ENCODE measurements around the gene KIF24.
"Not testable (repeated sequence)": the region's sequence is repeated elsewhere in the genome, so short reads cannot be mapped to it uniquely, and the experiment has no call there.

Gene KIF24

DNA sequence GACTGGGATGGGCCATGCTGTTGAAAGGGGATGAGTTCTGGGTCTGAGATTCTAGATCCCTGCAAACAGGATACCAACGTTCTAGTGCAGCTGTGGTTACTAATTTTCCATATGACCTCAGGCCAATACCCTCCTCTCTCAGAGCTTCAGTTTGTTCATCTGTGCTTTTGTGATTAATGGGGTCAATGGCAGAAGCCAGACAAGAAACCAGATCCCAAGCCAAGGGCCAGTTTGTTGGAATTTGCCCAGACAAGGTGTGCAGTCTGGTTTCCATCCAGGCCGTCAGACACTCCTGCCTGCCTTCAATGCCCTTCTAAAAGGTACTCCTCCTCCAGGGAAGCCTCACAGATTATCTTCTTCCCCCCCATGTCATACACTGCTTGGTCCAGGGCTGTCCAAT lies 36.2 kb upstream of the KIF24 start:
- DNase-seq: no peak

DNA sequence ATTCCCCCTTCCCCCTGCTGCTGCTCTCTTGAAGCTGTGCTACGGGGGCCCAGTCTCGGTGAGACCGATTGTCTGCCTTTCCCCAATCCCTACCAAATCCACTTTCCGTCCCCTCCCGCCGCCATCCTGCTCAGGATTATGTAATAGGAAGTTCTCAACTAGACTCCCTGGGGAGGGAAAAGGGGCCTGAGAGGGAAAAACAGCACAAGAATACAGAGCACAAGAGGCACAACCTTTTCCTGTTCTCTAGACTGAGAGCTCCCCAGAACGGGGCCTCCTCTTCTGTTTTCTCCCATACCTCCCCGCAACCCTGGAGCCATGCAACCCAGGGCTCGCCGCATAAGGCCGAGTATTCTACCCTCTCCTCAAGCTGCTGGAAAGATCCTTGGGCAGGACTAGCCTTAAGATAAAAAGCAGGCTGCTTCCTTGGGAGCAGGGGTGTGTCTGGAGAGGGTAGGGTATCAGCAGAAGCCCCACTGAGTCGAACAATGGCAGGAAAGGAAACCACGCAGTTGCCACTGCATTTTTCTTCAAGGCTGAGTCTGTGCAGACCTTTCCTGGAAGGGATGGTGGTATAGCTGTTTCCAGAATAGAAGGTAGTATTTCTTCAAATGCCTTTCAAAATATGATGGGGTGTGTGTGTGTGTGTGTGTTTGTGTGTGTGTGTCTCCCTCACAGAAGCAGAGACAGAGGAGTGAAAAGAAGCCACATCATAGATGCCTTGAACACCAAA lies 34.7 kb upstream of the KIF24 start:
- no peak for DNase-seq

DNA sequence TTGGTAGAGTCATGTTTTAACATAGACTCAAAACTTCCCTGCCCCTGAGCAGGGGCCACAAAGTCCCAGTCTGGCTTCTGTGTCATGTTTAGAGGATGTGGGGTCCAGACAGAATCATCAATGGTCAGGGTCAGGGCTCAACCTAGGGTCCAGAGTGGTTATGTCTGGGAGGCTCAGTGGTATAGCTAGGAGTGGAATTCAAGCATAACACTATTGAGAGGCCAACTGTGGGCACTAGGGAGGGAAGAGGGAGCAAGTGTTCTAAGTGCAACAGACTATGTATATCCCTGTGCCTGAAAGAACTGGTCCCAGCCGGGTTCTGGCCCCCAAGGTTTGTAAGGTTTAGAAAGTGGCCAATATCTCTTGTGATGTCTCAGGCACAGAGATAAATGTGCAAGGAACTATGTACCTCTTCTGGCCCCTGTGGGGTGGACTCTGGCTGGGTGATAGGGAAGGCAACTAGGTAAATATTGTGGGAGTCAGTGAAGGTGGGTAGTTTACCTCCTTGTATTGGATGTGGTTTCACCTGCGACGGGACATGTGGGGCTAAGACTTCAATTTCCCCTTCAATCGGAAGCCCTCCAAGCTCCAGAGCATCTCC lies 33.6 kb upstream of the KIF24 start:
- DNase-seq: no peak

- not testable (repeated sequence) for DNase-seq
Observed at GRCh38 chr9:34352957-34353356, 23.9 kb upstream of the KIF24 start.

DNA sequence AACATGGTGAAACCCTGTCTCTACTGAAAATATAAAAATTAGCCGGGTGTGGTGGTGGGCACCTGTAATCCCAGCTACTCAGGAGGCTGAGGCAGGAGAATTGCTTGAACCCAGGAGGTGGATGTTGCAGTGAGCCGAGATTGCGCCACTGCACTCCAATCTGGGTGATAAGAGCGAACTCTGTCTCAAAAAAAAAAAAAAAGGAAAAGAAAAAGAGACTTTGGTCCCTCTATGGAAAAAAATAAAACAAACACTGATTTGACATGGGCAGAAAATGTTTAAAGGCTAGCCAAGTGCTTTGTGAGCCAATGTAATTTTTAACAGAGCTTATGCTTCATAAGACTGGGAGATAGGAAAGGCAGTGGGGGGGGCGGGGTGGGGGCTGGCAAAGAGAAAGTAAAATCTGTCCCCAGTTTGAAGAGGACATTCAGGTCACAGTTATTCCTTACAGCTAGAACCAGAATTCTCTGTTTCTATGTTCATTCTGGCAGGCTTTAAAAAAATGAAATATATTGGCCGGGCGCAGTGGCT lies 23.1 kb upstream of the KIF24 start:
- not testable (repeated sequence) for DNase-seq

DNA sequence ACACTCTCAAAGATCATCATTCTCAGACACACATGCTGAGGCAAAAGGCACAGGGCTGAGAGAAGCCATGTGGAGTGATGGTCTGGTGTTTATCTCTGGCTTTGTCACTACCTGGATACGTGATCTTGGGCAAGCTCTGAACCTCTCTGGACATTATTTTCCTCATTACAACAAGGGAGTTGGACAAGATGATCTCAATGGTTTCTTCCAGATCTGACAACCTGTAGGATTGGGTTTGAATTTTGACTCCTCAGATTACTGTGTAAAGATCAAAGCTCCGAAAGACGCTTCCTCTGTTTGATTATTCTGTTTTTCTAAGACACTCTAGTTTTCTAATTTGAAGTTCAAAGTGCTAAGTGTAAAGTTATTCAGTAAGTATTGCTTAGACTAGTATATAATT lies 20.3 kb upstream of the KIF24 start:
- no peak for DNase-seq

DNA sequence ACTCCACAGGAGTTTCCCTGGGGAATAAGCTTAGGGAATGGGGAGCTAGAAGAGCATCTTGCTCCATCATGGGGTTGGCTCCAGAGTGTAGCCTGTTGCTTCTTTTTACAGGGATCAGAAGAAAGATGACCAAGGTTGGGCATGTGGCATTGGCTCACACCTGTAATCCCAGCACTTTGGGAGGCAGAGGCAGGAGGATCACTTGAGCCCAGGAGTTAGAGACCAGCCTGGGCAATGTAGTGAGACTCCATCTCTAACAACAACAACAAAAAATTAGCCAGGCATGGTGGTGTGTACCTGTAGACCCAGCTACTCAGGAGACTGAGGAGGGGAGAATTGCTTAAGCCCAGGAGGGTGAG lies 18.7 kb upstream of the KIF24 start:
- DNase-seq: no peak

- no peak for DNase-seq
Observed at GRCh38 chr9:34346873-34347799, 18.1 kb upstream of the KIF24 start.

GRCh38 chr9:34343605-34344004 lies 14.5 kb upstream of the KIF24 start:
- DNase-seq: no peak

DNA sequence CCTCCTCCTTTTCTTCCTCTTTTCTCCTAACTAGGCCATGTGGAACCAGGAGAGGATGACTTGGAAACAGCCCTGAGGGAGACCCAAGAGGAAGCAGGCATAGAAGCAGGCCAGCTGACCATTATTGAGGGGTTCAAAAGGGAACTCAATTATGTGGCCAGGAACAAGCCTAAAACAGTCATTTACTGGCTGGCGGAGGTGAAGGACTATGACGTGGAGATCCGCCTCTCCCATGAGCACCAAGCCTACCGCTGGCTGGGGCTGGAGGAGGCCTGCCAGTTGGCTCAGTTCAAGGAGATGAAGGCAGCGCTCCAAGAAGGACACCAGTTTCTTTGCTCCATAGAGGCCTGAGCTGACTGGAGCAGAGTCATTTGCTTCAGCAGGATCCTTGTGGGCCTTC lies 14.0 kb upstream of the KIF24 start:
- no peak for DNase-seq

DNA sequence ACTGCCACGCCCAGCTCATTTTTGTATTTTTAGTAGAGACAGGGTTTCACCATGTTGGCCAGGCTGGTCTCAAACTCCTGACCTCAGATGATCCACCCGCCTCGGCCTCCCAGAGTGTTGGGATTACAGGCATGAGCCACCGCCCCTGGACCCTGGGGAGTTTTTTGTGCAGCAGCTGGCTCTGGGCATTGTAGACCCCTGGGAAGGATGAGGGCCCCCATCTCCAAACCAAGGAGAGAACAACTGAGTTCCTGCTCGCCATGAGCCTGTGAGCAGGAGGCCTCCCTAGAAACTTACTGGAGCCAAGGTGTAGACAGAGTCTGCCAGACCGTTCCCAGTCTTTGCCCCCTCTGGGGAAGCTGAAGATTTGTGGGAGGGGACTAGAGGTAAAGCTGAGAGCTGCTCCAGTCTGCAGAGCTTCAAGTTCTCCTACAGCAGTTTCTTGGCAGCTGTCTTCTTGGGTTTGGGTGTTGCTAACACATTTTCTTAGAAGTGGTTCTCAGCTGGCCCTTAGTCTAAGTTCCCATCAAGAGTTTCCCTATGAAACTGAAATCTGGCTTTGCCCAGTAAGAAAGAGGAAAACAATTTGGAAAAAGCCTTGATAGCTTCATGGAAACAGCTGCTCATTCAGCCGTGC lies 12.7 kb upstream of the KIF24 start:
- DNase-seq: no peak

DNA sequence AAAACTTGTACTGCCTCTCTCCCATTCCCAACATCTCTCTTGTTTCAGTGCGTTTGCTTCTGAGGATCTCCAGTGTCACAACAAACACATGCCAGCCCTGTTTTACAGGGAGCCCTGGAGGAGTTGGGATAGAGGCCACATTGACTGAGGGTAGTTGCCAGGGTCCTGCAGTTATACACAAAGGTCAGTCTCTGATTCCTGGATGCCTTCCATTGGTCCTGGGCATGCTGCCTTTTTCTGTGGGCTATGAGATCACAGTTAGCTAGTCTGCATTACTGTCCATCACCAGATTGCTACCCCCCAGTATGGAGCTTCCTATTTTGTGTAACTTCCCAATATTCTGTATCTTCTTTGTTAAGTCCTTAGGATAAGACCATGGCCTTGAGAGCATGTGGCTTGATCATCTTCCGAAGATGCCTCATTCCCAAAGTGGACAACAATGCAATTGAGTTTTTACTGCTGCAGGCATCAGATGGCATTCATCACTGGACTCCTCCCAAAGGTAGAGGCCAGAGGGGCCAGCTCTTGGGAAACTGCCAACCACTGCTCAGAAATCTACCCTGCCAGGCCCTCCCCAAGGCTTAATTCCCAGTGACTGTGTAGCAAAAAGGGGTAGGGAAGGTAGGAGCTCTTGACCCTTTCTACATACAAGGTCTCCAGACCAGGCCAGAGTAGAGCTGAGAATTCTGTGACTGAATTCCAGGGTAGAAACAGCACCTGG lies 9.8 kb upstream of the KIF24 start:
- no peak for DNase-seq

DNA sequence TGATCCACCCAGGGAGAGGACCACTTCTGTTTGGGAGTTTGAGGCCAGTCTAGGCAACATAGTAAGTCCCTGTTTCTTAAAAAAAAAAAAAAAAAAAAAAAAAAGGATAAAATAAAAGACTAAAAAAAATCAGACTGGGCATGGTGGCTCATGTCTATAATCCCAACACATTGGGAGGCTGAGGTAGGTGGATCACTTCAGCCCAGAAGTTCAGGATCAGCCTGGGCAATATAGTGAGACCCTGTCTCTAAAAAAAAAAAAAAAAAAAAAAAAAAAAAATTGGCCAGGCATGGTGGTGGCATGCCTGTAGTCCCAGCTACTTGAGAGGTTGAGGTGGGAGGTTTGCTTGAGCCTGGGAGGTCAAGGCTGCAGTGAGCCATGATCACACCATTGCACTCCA lies 9.0 kb upstream of the KIF24 start:
- not testable (repeated sequence) for DNase-seq

GRCh38 chr9:34337403-34337802 lies 8.3 kb upstream of the KIF24 start:
- DNase-seq: no peak

DNA sequence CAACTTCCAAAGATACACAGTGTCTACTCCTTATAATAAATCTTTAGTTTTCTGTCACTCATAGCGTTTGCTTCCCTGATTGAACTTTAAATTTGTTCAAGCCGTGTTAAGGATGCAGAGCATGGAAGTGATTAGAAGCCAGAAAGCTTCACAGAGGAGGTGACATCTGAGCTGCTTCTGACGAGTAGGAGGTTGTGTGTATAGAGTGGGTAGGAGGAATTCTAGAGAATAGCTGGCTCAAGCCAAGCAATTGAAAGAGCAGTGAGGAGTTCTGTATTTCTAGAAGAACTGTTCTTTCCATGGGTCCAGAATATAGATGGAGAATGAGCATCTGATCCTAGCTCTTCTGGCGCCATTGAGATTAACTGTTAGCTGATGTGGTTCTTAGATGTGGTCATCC lies 6.3 kb upstream of the KIF24 start:
- no peak for DNase-seq

DNA sequence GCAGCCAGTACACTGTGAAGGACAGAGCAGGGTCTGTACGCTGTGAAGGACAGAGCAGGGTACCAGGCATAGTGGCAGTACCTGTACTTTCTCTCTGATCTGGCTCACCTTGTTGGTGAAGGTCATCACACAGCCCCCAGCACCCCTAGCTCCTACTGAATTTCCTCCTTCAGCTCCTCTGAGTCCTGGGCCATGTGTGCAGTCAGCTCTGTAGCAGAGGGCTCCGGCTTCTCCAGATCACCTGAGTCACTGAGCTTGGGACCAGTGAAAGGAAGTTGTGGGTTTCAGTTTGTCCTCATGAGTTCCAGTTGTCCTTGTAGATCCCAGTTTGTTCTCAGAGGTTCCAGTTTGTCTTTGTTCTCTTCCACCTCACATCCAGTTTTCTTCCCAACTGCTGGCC lies 5.8 kb upstream of the KIF24 start:
- DNase-seq: no peak

GRCh38 chr9:34334337-34334824 lies 5.3 kb upstream of the KIF24 start:
- peak; percentile 92 for DNase-seq

- DNase-seq: no peak
Observed at GRCh38 chr9:34333836-34334235, 4.8 kb upstream of the KIF24 start.

DNA sequence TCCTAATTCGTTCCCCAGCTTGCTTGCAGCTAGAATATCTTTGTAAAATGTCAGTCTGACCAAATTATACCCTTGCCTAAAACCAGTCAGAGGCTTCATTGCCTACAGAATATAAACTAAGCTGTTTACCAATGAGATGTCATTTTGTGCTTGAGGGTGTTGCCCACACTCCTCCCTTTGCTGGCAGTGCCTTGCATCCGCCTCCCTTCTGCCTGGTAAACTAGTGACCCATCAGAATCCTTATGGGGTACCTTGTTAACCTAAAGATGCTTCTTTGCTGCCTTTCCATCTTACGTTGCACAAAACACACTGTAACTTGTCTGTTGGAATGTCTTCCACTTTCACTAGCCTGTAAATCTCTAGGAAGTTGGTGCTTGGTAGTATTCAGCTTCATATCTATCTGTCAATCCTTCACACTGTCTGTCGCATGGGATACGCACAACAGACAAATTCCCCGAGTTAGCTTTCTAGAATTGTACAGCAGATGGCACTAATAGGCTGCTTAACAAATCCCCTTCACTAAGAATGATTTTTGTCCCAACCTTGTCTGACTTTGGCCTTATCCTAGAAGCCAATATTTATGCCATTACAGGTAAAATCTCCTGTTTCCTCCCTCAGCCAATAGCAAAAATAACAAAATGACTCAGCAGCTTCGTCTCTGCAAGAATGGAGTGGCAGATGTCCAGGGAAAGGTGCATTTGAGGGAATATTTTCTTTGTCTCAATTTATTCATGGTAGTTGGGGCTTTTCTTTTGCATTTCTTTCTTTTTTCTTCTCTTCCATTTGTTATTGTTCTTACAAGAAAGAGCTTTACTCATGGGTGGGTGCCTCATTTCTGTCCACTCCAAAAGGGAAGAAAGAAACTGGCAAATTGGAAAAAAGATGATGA lies 3.3 kb upstream of the KIF24 start:
- DNase-seq: no peak

DNA sequence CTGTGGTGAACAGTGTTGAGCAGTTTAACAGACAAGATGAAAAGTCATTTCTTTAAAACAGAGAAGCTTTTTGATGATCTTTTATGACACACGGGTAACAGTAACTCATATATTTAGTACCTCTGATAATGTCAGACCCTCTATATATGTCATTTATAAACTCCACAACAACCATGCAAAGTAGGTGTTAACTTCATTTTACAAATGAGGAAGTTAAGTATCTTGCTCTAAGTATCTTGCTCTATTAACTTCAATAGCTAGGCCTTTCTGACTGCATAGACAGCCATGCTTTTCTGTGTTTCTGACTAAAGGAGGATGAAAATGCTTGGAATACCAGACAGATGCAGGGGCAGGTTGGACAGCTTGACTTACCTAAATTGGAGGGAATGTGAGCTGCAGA lies 2.1 kb upstream of the KIF24 start:
- no peak for DNase-seq

GRCh38 chr9:34328500-34328986 lies 525 bp downstream of the KIF24 start:
- DNase-seq: no peak
